HepG2 (cell line): ENCODE results near the gene PPP1R12C. TPM values are rescaled to one million over a fixed set of nuclear protein-coding genes. Genes with fewer than 3 reads are reported as not detected.
A peak's percentile ranks its signal among the peaks of the same experiment; 100 is the strongest.

Source experiments
- ASH2L ChIP-seq: fragments of 300-600, 200-600 bp; sonication (generic); IDR thresholded peaks from 2 replicates; pipeline ENCODE4 v1.7.0; 2017; ENCODE audit warnings: low read depth, mild to moderate bottlenecking, moderate library complexity, mixed read lengths, low read length; ENCODE audit not compliant: insufficient read length
- ATRX ChIP-seq: sonication (generic); formaldehyde crosslinking; IDR thresholded peaks from 2 replicates; pipeline ENCODE4 v1.4.0; 2020; ENCODE audit warnings: missing genetic modification reagents, borderline replicate concordance
- CENPT ChIP-seq: sonication (generic); formaldehyde crosslinking; IDR thresholded peaks from 2 replicates; pipeline ENCODE4 v1.8.0; 2022; ENCODE audit warnings: low read depth, mild to moderate bottlenecking, moderate library complexity, missing genetic modification reagents
- ELF4 ChIP-seq: sonication (generic); formaldehyde crosslinking; IDR thresholded peaks from 2 replicates; pipeline ENCODE4 v1.5.0; 2020; ENCODE audit warnings: missing genetic modification reagents, mild to moderate bottlenecking, moderate library complexity, borderline replicate concordance
- ESRRA ChIP-seq: sonication (generic); formaldehyde crosslinking; IDR thresholded peaks from 2 replicates; pipeline ENCODE4 v1.5.1; 2020; ENCODE audit warnings: mild to moderate bottlenecking, low read depth, missing genetic modification reagents
- FOXJ3 ChIP-seq: sonication (generic); formaldehyde crosslinking; IDR thresholded peaks from 2 replicates; pipeline ENCODE4 v1.4.0; 2020; ENCODE audit warnings: missing genetic modification reagents, mild to moderate bottlenecking, borderline replicate concordance
- IKZF4 ChIP-seq: sonication (generic); formaldehyde crosslinking; IDR thresholded peaks from 2 replicates; pipeline ENCODE4 v1.5.1; 2020; ENCODE audit warnings: borderline replicate concordance, mild to moderate bottlenecking, low read depth, missing genetic modification reagents; ENCODE audit errors: not compliant biosample characterization
- KLF12 ChIP-seq: sonication (generic); formaldehyde crosslinking; IDR thresholded peaks from 2 replicates; pipeline ENCODE4 v1.4.0; 2020; ENCODE audit warnings: missing genetic modification reagents, borderline replicate concordance
- NFATC3 ChIP-seq: sonication (generic); formaldehyde crosslinking; IDR thresholded peaks from 2 replicates; pipeline ENCODE4 v1.5.1; 2020; ENCODE audit warnings: mild to moderate bottlenecking, missing genetic modification reagents
- NFE2L2 ChIP-seq: fragments of 150-350 bp; IDR thresholded peaks from 2 replicates; pipeline ENCODE4 v1.6.1; 2014; ENCODE audit warnings: low read length
- POLR2G ChIP-seq: fragments of 200-400 bp; formaldehyde crosslinking; IDR thresholded peaks from 2 replicates; pipeline ENCODE4 v1.6.1; 2018; ENCODE audit warnings: mild to moderate bottlenecking, low read depth, low read length, moderate library complexity
- SMC3 ChIP-seq: IDR thresholded peaks from 2 replicates; pipeline ENCODE4 v1.6.1; 2011; ENCODE audit warnings: low read length, improper control_type of control experiment
- SP2 ChIP-seq: sonication (generic); formaldehyde crosslinking; IDR thresholded peaks from 2 replicates; pipeline ENCODE4 v1.5.1; 2020; ENCODE audit warnings: mild to moderate bottlenecking, missing genetic modification reagents
- ZKSCAN1 ChIP-seq: fragments of 150-350 bp; IDR thresholded peaks from 2 replicates; pipeline ENCODE4 v1.6.1; 2014; ENCODE audit warnings: low read length
- ZNF17 ChIP-seq: sonication (generic); formaldehyde crosslinking; IDR thresholded peaks from 2 replicates; pipeline ENCODE4 v1.5.0; 2020; ENCODE audit warnings: mild to moderate bottlenecking, missing genetic modification reagents
- ZNF251 ChIP-seq: sonication (generic); formaldehyde crosslinking; IDR thresholded peaks from 2 replicates; pipeline ENCODE4 v1.9.0; 2021; ENCODE audit warnings: mild to moderate bottlenecking, missing genetic modification reagents
- ZNF30 ChIP-seq: sonication (generic); formaldehyde crosslinking; IDR thresholded peaks from 2 replicates; pipeline ENCODE4 v1.5.0; 2020; ENCODE audit warnings: mild to moderate bottlenecking, missing genetic modification reagents
- ZNF33B ChIP-seq: sonication (generic); formaldehyde crosslinking; IDR thresholded peaks from 2 replicates; pipeline ENCODE4 v1.5.1; 2020; ENCODE audit warnings: mild to moderate bottlenecking, missing genetic modification reagents
- ZNF776 ChIP-seq: sonication (generic); formaldehyde crosslinking; IDR thresholded peaks from 2 replicates; pipeline ENCODE4 v1.4.0; 2020; ENCODE audit warnings: mild to moderate bottlenecking, missing genetic modification reagents
- polyA plus RNA-seq, 8 experiments: library from polyadenylated mRNA; depleted of rRNA in 3 of 8; stranded (reverse) in 7 of 8; unstranded in 1 of 8; fragments of >200 nt; fragmentation: Illumina TruSeq in 4 of 8; extraction: Trizol in 4 of 8; gene quantifications; 2 replicates each; pipeline versions ENCODE4 v1.2.1 to v1.2.3, GENCODE V29; 2011 to 2016; ENCODE audit warnings: low read depth in 4 of 8, missing spikeins in 1 of 8, mixed read lengths in 1 of 8; ENCODE audit not compliant: insufficient read depth in 1 of 8
- total RNA-seq, 5 experiments: library from RNA; depleted of rRNA; stranded (reverse); fragments of >200 nt; fragmentation: Illumina TruSeq; extraction: Trizol; gene quantifications; 2 replicates each; pipeline ENCODE4 v1.2.3, GENCODE V29; 2016; ENCODE audit warnings: low read depth in 1 of 5
- TF ChIP-seq, protein P1 (sequence below): sonication (generic); formaldehyde crosslinking; IDR thresholded peaks from 2 replicates; pipeline ENCODE4 v1.4.0; 2020; ENCODE audit warnings: mild to moderate bottlenecking, low read depth, missing genetic modification reagents
- TF ChIP-seq, protein P2 (sequence below): sonication (generic); formaldehyde crosslinking; IDR thresholded peaks from 2 replicates; pipeline ENCODE4 v1.4.0; 2020; ENCODE audit warnings: missing genetic modification reagents
- TF ChIP-seq, protein P3 (sequence below): sonication (generic); formaldehyde crosslinking; IDR thresholded peaks from 2 replicates; pipeline ENCODE4 v1.8.1; 2023; ENCODE audit warnings: mild to moderate bottlenecking, missing genetic modification reagents
- TF ChIP-seq, protein P4 (sequence below): sonication (generic); formaldehyde crosslinking; IDR thresholded peaks from 2 replicates; pipeline ENCODE4 v1.8.0; 2022; ENCODE audit warnings: mild to moderate bottlenecking, missing genetic modification reagents, borderline replicate concordance

PPP1R12C gene
- total and polyA plus RNA-seq, 2 of the 13 experiments (the other 11 are each of a cell fraction or from before 2014, with no cell fraction given) = 29.7 to 30.3 TPM

DNA sequence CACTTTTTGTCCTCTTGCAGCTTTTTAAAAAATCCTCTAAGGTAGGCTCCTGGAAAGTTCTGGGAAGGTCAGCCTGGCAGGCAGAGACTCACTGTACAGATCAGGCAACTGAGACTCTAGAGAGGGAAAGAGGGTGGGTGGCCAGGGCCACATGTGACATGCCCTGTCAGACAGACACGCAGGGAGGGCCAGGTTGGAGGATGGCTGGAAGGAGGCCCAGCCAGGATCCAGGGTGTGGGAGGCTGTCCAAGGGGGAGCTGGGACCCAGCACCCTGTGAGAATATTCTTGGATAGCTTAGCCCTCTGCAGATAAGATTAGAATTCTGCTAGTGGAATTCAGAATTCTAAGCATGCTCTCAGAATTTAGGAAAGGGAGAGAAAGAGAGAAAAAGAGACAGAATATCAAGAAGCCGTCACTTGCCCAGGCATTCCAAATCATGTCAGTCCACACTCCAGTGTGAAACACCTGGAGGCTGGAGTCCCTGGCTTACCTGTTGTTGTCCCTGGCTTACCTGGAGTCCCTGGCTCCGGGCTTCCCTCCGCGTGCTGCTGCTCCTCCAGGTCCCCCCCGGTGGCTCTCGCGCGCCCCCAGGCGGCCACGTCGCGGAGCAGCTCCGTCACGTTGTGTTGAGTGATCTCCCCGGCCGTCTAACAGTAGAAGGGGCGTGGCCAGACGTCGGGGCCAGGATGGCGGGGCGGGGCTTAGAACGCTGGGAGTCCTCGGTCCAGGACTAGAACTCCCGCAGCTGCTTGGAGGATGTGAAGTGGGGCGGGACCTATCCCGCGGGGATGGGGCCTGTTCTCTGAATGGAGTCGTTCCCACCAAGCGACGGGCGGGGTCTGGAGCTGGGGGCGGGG, 42.9 kb upstream of the PPP1R12C start (continued):
- TF ChIP-seq IKZF4 (CRISPR knock-in tag) (no peak), ATRX (no peak), ESRRA (CRISPR knock-in tag) (no peak), ZNF30 (no peak), ZNF33B (CRISPR knock-in tag) (no peak), SP2 (CRISPR knock-in tag) (no peak), ZNF17 (CRISPR knock-in tag) (no peak), ELF4 (CRISPR knock-in tag) (no peak), SMC3 (no peak; the same call in 1 of the 2 replicates), ZNF251 (CRISPR knock-in tag) (no peak), FOXJ3 (CRISPR knock-in tag) (no peak), KLF12 (CRISPR knock-in tag) (no peak), POLR2G (no peak), ZNF776 (CRISPR knock-in tag) (no peak), CENPT (CRISPR knock-in tag) (no peak), NFATC3 (no peak), ASH2L (no peak), NFE2L2 (no peak), ZKSCAN1 (no peak)
- TF ChIP-seq, protein P1, sequence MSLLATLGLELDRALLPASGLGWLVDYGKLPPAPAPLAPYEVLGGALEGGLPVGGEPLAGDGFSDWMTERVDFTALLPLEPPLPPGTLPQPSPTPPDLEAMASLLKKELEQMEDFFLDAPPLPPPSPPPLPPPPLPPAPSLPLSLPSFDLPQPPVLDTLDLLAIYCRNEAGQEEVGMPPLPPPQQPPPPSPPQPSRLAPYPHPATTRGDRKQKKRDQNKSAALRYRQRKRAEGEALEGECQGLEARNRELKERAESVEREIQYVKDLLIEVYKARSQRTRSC (CRISPR knock-in tag) = no peak
- TF ChIP-seq, protein P2, sequence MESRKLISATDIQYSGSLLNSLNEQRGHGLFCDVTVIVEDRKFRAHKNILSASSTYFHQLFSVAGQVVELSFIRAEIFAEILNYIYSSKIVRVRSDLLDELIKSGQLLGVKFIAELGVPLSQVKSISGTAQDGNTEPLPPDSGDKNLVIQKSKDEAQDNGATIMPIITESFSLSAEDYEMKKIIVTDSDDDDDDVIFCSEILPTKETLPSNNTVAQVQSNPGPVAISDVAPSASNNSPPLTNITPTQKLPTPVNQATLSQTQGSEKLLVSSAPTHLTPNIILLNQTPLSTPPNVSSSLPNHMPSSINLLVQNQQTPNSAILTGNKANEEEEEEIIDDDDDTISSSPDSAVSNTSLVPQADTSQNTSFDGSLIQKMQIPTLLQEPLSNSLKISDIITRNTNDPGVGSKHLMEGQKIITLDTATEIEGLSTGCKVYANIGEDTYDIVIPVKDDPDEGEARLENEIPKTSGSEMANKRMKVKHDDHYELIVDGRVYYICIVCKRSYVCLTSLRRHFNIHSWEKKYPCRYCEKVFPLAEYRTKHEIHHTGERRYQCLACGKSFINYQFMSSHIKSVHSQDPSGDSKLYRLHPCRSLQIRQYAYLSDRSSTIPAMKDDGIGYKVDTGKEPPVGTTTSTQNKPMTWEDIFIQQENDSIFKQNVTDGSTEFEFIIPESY (CRISPR knock-in tag) = peak; percentile 58; the same call in 1 of the 2 replicates
- TF ChIP-seq, protein P3, sequence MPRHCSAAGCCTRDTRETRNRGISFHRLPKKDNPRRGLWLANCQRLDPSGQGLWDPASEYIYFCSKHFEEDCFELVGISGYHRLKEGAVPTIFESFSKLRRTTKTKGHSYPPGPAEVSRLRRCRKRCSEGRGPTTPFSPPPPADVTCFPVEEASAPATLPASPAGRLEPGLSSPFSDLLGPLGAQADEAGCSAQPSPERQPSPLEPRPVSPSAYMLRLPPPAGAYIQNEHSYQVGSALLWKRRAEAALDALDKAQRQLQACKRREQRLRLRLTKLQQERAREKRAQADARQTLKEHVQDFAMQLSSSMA (CRISPR knock-in tag) = no peak
- TF ChIP-seq, protein P4, sequence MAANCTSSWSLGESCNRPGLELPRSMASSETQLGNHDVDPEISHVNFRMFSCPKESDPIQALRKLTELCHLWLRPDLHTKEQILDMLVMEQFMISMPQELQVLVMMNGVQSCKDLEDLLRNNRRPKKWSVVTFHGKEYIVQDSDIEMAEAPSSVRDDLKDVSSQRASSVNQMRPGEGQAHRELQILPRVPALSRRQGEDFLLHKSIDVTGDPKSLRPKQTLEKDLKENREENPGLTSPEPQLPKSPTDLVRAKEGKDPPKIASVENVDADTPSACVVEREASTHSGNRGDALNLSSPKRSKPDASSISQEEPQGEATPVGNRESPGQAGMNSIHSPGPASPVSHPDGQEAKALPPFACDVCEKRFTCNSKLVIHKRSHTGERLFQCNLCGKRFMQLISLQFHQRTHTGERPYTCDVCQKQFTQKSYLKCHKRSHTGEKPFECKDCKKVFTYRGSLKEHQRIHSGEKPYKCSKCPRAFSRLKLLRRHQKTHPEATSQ (CRISPR knock-in tag) = no peak
